SU-DHL-6 (cell line): Measurements from ENCODE around the gene PSMB11.

ENCODE experiments used
- H2AFZ ChIP-seq: fragments of 200-600 bp; sonication (generic); 2 replicates; pipeline ENCODE4 v1.6.1; 2014; ENCODE audit warnings: low read depth, mild to moderate bottlenecking, moderate library complexity, mixed read lengths, antibody characterized with exemption, low read length; ENCODE audit not compliant: severe bottlenecking
- H3F3A ChIP-seq: fragments of 200-600 bp; shearing (Covaris generic); 2 replicates; pipeline ENCODE4 v1.6.0; 2016; ENCODE audit warnings: antibody characterized with exemption, mild to moderate bottlenecking; ENCODE audit not compliant: insufficient read depth
- H3K27ac ChIP-seq: fragments of 200-600 bp; sonication (generic); 2 replicates; pipeline ENCODE4 v1.5.1; 2016; ENCODE audit warnings: low read depth, mild to moderate bottlenecking, low read length, moderate library complexity, mixed read lengths
- H3K27me3 ChIP-seq: fragments of 200-600 bp; sonication (generic), shearing (Covaris generic); 2 replicates; pipeline ENCODE4 v1.6.0; 2014; ENCODE audit warnings: mild to moderate bottlenecking, low read length
- H3K36me3 ChIP-seq: fragments of 200-600 bp; sonication (generic); 2 replicates; pipeline ENCODE4 v1.6.1; 2014; ENCODE audit warnings: mild to moderate bottlenecking, low read length, mixed read lengths
- H3K4me2 ChIP-seq: fragments of 300-600, 200-600 bp; shearing (Covaris generic), sonication (generic); 2 replicates; pipeline ENCODE4 v1.6.0; 2014; ENCODE audit warnings: low read length, low read depth, mild to moderate bottlenecking; ENCODE audit not compliant: poor library complexity, severe bottlenecking
- H3K4me3 ChIP-seq: fragments of 200-600 bp; sonication (generic); 2 replicates; pipeline ENCODE4 v1.5.1; 2014; ENCODE audit warnings: antibody characterized with exemption, low read length, mild to moderate bottlenecking, mixed read lengths; ENCODE audit not compliant: insufficient read depth, poor library complexity, severe bottlenecking
- H3K79me2 ChIP-seq: fragments of 200-600 bp; sonication (generic); 2 replicates; pipeline ENCODE4 v1.6.1; 2014; ENCODE audit warnings: mild to moderate bottlenecking, low read length, moderate library complexity; ENCODE audit not compliant: insufficient read depth
- H3K9ac ChIP-seq: fragments of 200-600 bp; sonication (generic); 2 replicates; pipeline ENCODE4 v1.7.0; 2014; ENCODE audit warnings: mild to moderate bottlenecking, low read length
- H3K9me2 ChIP-seq: fragments of 200-600 bp; sonication (generic); replicated peaks from 2 replicates; pipeline ENCODE4 v1.6.1; 2014; ENCODE audit warnings: low read length; ENCODE audit not compliant: insufficient read depth
- H3K9me3 ChIP-seq: fragments of 200-600 bp; sonication (generic); 2 replicates; pipeline ENCODE4 v1.6.1; 2014; ENCODE audit warnings: low read length, mixed read lengths; ENCODE audit not compliant: insufficient read depth
- H4K20me1 ChIP-seq: fragments of 200-600 bp; sonication (generic); 2 replicates; pipeline ENCODE4 v1.6.1; 2014; ENCODE audit warnings: low read depth, mild to moderate bottlenecking, antibody characterized with exemption, low read length, moderate library complexity, mixed read lengths
- CTCF ChIP-seq: fragments of 200-600 bp; sonication (generic); IDR thresholded peaks from one replicate; pipeline ENCODE4 v1.5.1; 2017; ENCODE audit warnings: antibody characterized with exemption, mild to moderate bottlenecking, low read length, moderate library complexity; ENCODE audit not compliant: insufficient read depth, poor library complexity, severe bottlenecking
- EZH2phosphoT487 ChIP-seq: fragments of 200-600 bp; sonication (generic), shearing (Covaris generic); conservative IDR thresholded peaks from 2 replicates; pipeline ENCODE4 v1.6.1; 2018; ENCODE audit warnings: mild to moderate bottlenecking, antibody characterized with exemption, low read length, moderate library complexity, mixed read lengths

Gene PSMB11

GRCh38 chr14:23060536-23061260, 18.7 kb downstream of the PSMB11 start:
- Histone ChIP-seq H2AFZ (no peak overlapping the region), H3K27me3 (no peaks in the 10 kb centered on the region), H3K4me2 (no peak overlapping the region), H3K79me2 (no peaks in the 10 kb centered on the region), H3K27ac (no peak overlapping the region), H3K9ac (no peak overlapping the region), H3K9me3 (no peaks in the 10 kb centered on the region), H3K4me3 (no peak overlapping the region), H3F3A (peaks cover 9% of the 10 kb centered on the region; the same call in 1 of the 2 replicates), H3K36me3 (peaks cover 26% of the 10 kb centered on the region), H3K9me2 (no peaks in the 10 kb centered on the region), H4K20me1 (no peaks in the 10 kb centered on the region)
- TF ChIP-seq EZH2phosphoT487 = no peak
- TF ChIP-seq CTCF = no peak

GRCh38 chr14:23062002-23062401, 20.0 kb downstream of the PSMB11 start:
- no peaks in the 10 kb centered on the region for H4K20me1 ChIP-seq
- no peak for TF ChIP-seq CTCF
- TF ChIP-seq EZH2phosphoT487 = no peak
- no peak overlapping the region for H3K9ac ChIP-seq
- H3K4me2 ChIP-seq = no peak overlapping the region
- no peak overlapping the region for H2AFZ ChIP-seq
- H3K27ac ChIP-seq = no peak overlapping the region
- H3K4me3 ChIP-seq = no peak overlapping the region
- H3K9me2 ChIP-seq = no peaks in the 10 kb centered on the region
- peaks cover 33% of the 10 kb centered on the region for H3K36me3 ChIP-seq
- 0 out of 2 replicates have a peak, but pooled peaks cover 5% of the 10 kb centered on the region for H3K79me2 ChIP-seq
- H3F3A ChIP-seq = peaks cover 5% of the 10 kb centered on the region; the same call in 1 of the 2 replicates
- H3K9me3 ChIP-seq = no peaks in the 10 kb centered on the region
- H3K27me3 ChIP-seq = no peaks in the 10 kb centered on the region

- Histone ChIP-seq H3K4me2 (no peak overlapping the region), H3K36me3 (peaks cover 45% of the 10 kb centered on the region), H3K4me3 (no peak overlapping the region), H3K27ac (no peak overlapping the region), H3K9me3 (no peaks in the 10 kb centered on the region), H4K20me1 (peaks cover 9% of the 10 kb centered on the region; the same call in 1 of the 2 replicates), H3K9ac (no peak overlapping the region), H3K9me2 (no peaks in the 10 kb centered on the region), H3F3A (peaks cover 5% of the 10 kb centered on the region; the same call in 1 of the 2 replicates), H3K27me3 (no peaks in the 10 kb centered on the region), H3K79me2 (peaks cover 16% of the 10 kb centered on the region), H2AFZ (no peak overlapping the region)
- TF ChIP-seq CTCF = no peak
- no peak for TF ChIP-seq EZH2phosphoT487
These were observed 21.6 kb downstream of the PSMB11 start for GRCh38 chr14:23063601-23064000.
